ENCODE measurements around the gene DUOX2. TPM values are rescaled to one million over a fixed set of nuclear protein-coding genes. Genes with fewer than 3 reads are reported as not detected.
"Not testable (repeated sequence)": the region's sequence is repeated elsewhere in the genome, so short reads cannot be mapped to it uniquely, and the experiment has no call there.

Gene DUOX2
- total and polyA plus RNA-seq, 2 of the 13 experiments (the other 11 are each of a cell fraction or from before 2014, with no cell fraction given) = 0.08 TPM; not detected in 1

DNA sequence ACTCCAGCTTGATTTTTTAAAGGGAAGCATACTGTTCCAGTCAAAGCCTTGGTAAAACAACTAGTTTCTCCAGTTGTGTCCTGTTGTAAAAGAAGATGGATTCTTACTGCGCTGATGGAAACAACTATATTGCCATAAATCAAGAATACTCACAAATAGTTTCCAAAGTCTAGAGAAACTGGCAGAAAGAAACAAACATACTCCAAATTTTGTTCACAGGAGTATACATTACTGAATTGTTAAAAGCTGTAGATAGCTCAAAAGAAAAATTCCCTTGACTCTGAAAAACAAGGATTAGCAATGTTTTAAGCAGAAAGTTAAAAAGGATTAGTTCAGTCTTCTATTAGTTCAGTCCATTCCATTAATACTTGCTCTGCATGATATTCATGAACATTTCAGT lies 63.4 kb downstream of the DUOX2 start:
- no peak for DNase-seq (ENCODE audit: low spot score)
- Histone ChIP-seq H2AFZ (ENCODE audit: low read length) (no peak overlapping the region), H3K4me2 (ENCODE audit: low read depth, low read length) (no peak overlapping the region), H3K9ac (ENCODE audit: insufficient read depth, low read depth, low read length) (no peak overlapping the region), H4K20me1 (ENCODE audit: insufficient read depth, low read length) (no peaks in the 10 kb centered on the region), H3K4me1 (ENCODE audit: insufficient read depth, low read length) (no peaks in the 10 kb centered on the region), H3K27ac (ENCODE audit: extremely low read length, insufficient read depth, low read length) (no peak overlapping the region), H3K27me3 (ENCODE audit: control insufficient read depth in 1 of 2, insufficient read depth in 2 of 2, low read length in 2 of 2) (no peaks in the 10 kb centered on the region), H3K4me3 (replicated peaks in 1 of 3; ENCODE audit: insufficient read depth in 1 of 3, low read depth in 2 of 3, low read length in 3 of 3) (no peak overlapping the region), H3K79me2 (ENCODE audit: insufficient read depth, low read length) (peaks cover 3% of the 10 kb centered on the region), H3K9me3 (ENCODE audit: low read length) (no peaks in the 10 kb centered on the region), H3K36me3 (replicated peaks in 1 of 2; ENCODE audit: control insufficient read depth in 1 of 2, insufficient read depth in 2 of 2, low read length in 2 of 2) (peaks cover 8 to 48% of the 10 kb centered on the region in 2 experiments)
- ATAC-seq = no peak
- CTCF ChIA-PET (ENCODE audit: low intra/inter-chr PET ratio, low total read pairs) = no interaction called here
- WGBS (ENCODE audit: low lambda C conversion rate) = 94% methylated on average over 1 of the region's 1 CpG
- no peak for FAIRE-seq
- TF ChIP-seq TCF7L2 (IDR thresholded peaks at IDR 0.05; ENCODE audit: low read depth, low read length) = no peak
- TF ChIP-seq ZSCAN29 (CRISPR knock-in tag; conservative IDR thresholded peaks at IDR 0.05) = no peak
- TF ChIP-seq HDAC6 (IDR thresholded peaks at IDR 0.05; ENCODE audit: low read depth, low read length) = no peak
- TF ChIP-seq PAWR (CRISPR knock-in tag; IDR thresholded peaks at IDR 0.05; ENCODE audit: borderline replicate concordance) = no peak
- no peak for TF ChIP-seq E2F2 (CRISPR knock-in tag; IDR thresholded peaks at IDR 0.05; ENCODE audit: borderline replicate concordance)
- intact Hi-C loops (cut with micrococcal nuclease; ENCODE audit: unreplicated experiment) = no loop called here
- POLR2A ChIA-PET = no interaction called here
- in situ Hi-C loops (cut with HindIII; ENCODE audit: extremely low pct_ligation_motif_present, low pct_unique_long_range_greater_than_20kb) = no loop called here
- BruUV-seq (replicated peaks) = no TSS peak

- no peak for TF ChIP-seq ZNF616 (CRISPR knock-in tag; IDR thresholded peaks at IDR 0.05; ENCODE audit: low read depth)
- TF ChIP-seq ZNF782 (CRISPR knock-in tag; IDR thresholded peaks at IDR 0.05; ENCODE audit: borderline replicate concordance) = no peak
- TF ChIP-seq ZSCAN12 (CRISPR knock-in tag; IDR thresholded peaks at IDR 0.05) = no peak
- in situ Hi-C loops (cut with HindIII; ENCODE audit: extremely low pct_ligation_motif_present, low pct_unique_long_range_greater_than_20kb) = no loop called here
- BruUV-seq (replicated peaks) = no TSS peak
- CTCF ChIA-PET (ENCODE audit: low intra/inter-chr PET ratio, low total read pairs) = no interaction called here
- Histone ChIP-seq H3K36me3 (replicated peaks in 1 of 2; ENCODE audit: control insufficient read depth in 1 of 2, insufficient read depth in 2 of 2, low read length in 2 of 2) (peaks cover 10 to 48% of the 10 kb centered on the region in 2 experiments), H3K9me3 (ENCODE audit: low read length) (no peaks in the 10 kb centered on the region), H3K9ac (ENCODE audit: insufficient read depth, low read depth, low read length) (no peak overlapping the region), H3K4me3 (replicated peaks in 1 of 3; ENCODE audit: insufficient read depth in 1 of 3, low read depth in 2 of 3, low read length in 3 of 3) (no peak overlapping the region), H2AFZ (ENCODE audit: low read length) (no peak overlapping the region), H3K4me1 (ENCODE audit: insufficient read depth, low read length) (no peaks in the 10 kb centered on the region), H3K27ac (ENCODE audit: extremely low read length, insufficient read depth, low read length) (no peak overlapping the region), H3K27me3 (ENCODE audit: control insufficient read depth in 1 of 2, insufficient read depth in 2 of 2, low read length in 2 of 2) (no peaks in the 10 kb centered on the region), H4K20me1 (ENCODE audit: insufficient read depth, low read length) (no peaks in the 10 kb centered on the region), H3K79me2 (ENCODE audit: insufficient read depth, low read length) (peaks cover 3% of the 10 kb centered on the region), H3K4me2 (ENCODE audit: low read depth, low read length) (no peak overlapping the region)
- intact Hi-C loops (cut with micrococcal nuclease; ENCODE audit: unreplicated experiment) = no loop called here
- FAIRE-seq (no peak), DNase-seq (ENCODE audit: low spot score) (no peak), ATAC-seq (no peak)
- WGBS (ENCODE audit: low lambda C conversion rate) = 97% methylated on average over 7 of the region's 7 CpGs
- POLR2A ChIA-PET = no interaction called here
These were observed 65.0 kb downstream of the DUOX2 start for GRCh38 chr15:45048794-45049631.

- BruUV-seq (replicated peaks); H3K4me2 ChIP-seq (ENCODE audit: low read depth, low read length); H3K27me3 ChIP-seq (ENCODE audit: control insufficient read depth in 1 of 2, insufficient read depth in 2 of 2, low read length in 2 of 2); CTCF ChIA-PET (ENCODE audit: low intra/inter-chr PET ratio, low total read pairs); H3K9me3 ChIP-seq (ENCODE audit: low read length); in situ Hi-C loops (cut with HindIII; ENCODE audit: extremely low pct_ligation_motif_present, low pct_unique_long_range_greater_than_20kb); H3K4me1 ChIP-seq (ENCODE audit: insufficient read depth, low read length); H3K79me2 ChIP-seq (ENCODE audit: insufficient read depth, low read length); POLR2A ChIA-PET; DNase-seq (ENCODE audit: low spot score); intact Hi-C loops (cut with micrococcal nuclease; ENCODE audit: unreplicated experiment); H3K9ac ChIP-seq (ENCODE audit: insufficient read depth, low read depth, low read length); ATAC-seq; H2AFZ ChIP-seq (ENCODE audit: low read length); H3K4me3 ChIP-seq (replicated peaks in 1 of 3; ENCODE audit: insufficient read depth in 1 of 3, low read depth in 2 of 3, low read length in 3 of 3); H4K20me1 ChIP-seq (ENCODE audit: insufficient read depth, low read length); H3K27ac ChIP-seq (ENCODE audit: extremely low read length, insufficient read depth, low read length): not testable (repeated sequence)
- 97% methylated on average over 4 of the region's 4 CpGs for WGBS (ENCODE audit: low lambda C conversion rate)
- FAIRE-seq = peak; percentile 37
- peaks cover 10 to 48% of the 10 kb centered on the region in 2 experiments for H3K36me3 ChIP-seq (replicated peaks in 1 of 2; ENCODE audit: control insufficient read depth in 1 of 2, insufficient read depth in 2 of 2, low read length in 2 of 2)
These were observed 65.6 kb downstream of the DUOX2 start for GRCh38 chr15:45048449-45048793.
